MCF 10A (cell line): ENCODE results near the gene ENKUR. TPM values are rescaled to one million over a fixed set of nuclear protein-coding genes. Genes with fewer than 3 reads are reported as not detected.

Source experiments
- BruUV-seq: library from RNA; stranded (reverse); fragments of 400-500 nt; replicated peaks from 2 replicates; lab custom pipeline; 2021; lab: Mats Ljungman, UMichigan
- CTCF ChIA-PET: fragments of 300-600 bp; sonication (Branson Sonifier 250); formaldehyde crosslinking; extraction: SDS; loops from one replicate; lab custom pipeline; 2021; ENCODE audit warnings: antibody characterized with exemption, inconsistent platforms; lab: Yijun Ruan, JAX
- POLR2A ChIA-PET: fragments of 300-600, 350-650 bp; sonication (Branson Sonifier 250); formaldehyde crosslinking; extraction: SDS; loops from one replicate; lab custom pipeline; 2020; ENCODE audit warnings: antibody characterized with exemption, inconsistent platforms; lab: Yijun Ruan, JAX
- DNase-seq: peaks from one replicate; pipeline ENCODE4 v3.0.0-alpha.2; 2018; ENCODE audit not compliant: unreplicated experiment
- H3K27ac Mint-ChIP-seq: one replicate; pipeline ENCODE4 v1.8.0; 2022; ENCODE audit warnings: mild to moderate bottlenecking, low read depth, mixed read lengths; ENCODE audit not compliant: unreplicated experiment
- H3K27me3 Mint-ChIP-seq: one replicate; pipeline ENCODE4 v1.8.0; 2022; ENCODE audit warnings: mixed read lengths; ENCODE audit not compliant: insufficient read depth, unreplicated experiment
- H3K36me3 Mint-ChIP-seq: one replicate; pipeline ENCODE4 v1.8.0; 2022; ENCODE audit warnings: mild to moderate bottlenecking, moderate library complexity, mixed read lengths; ENCODE audit not compliant: insufficient read depth, unreplicated experiment
- H3K4me1 Mint-ChIP-seq: one replicate; pipeline ENCODE4 v1.8.0; 2022; ENCODE audit warnings: mixed read lengths; ENCODE audit not compliant: insufficient read depth, unreplicated experiment
- H3K4me3 Mint-ChIP-seq: one replicate; pipeline ENCODE4 v1.8.0; 2022; ENCODE audit warnings: mild to moderate bottlenecking, moderate library complexity, mixed read lengths; ENCODE audit not compliant: unreplicated experiment
- H3K9me3 Mint-ChIP-seq: one replicate; pipeline ENCODE4 v1.8.0; 2022; ENCODE audit warnings: mixed read lengths; ENCODE audit not compliant: unreplicated experiment
- intact Hi-C: fragments of 100-400 bp; cut with micrococcal nuclease; formaldehyde crosslinking; loops from 2 replicates; pipeline ENCODE4 v1.14.1; 2022
- total RNA-seq: library from RNA; stranded (reverse); gene quantifications from 2 replicates; pipeline ENCODE4 v1.2.3, GENCODE V29; 2022
- TF ChIP-seq, protein P1 (sequence below): fragments of 200-600 bp; IDR thresholded peaks from one replicate; pipeline ENCODE4 v1.8.0; 2022; ENCODE audit warnings: antibody characterized with exemption, mild to moderate bottlenecking; ENCODE audit not compliant: unreplicated experiment

ENKUR gene
- total RNA-seq, 1 experiment from 2014 or later, result 0.33 TPM

DNA sequence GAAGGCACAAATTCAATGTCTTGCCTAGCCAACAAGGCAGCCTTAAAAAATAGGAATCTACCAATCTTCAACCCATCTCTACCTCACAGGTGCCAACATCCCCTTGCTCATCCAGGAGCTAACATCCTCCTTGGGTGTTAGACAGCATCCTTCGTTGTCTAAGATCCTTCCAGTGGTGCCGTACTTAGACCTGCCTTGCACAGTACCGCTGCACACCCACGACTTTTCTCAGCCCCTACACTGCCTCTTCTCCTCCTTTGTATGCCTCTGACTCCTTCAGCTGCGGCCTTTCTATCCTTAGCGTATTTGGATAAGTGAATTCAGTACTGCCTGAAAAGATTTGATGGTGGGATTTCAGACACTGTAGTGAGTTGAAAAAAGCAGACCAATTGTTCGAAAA, 47.6 kb downstream of the ENKUR start:
- intact Hi-C loops, result no loop called here
- CTCF ChIA-PET, result interaction anchor here (0.7 kb wide), 1 partner anchor 23 kb away, joined by 5 read pairs; no protein-coding TSS in a partner anchor
- no peak for DNase-seq
- Mint-ChIP-seq H3K9me3 (no peaks in the 10 kb centered on the region), H3K36me3 (no peaks in the 10 kb centered on the region), H3K27me3 (no peaks in the 10 kb centered on the region), H3K27ac (no peak overlapping the region), H3K4me3 (no peak overlapping the region), H3K4me1 (peaks cover 5% of the 10 kb centered on the region)
- POLR2A ChIA-PET, result no interaction called here
- BruUV-seq, result no TSS peak
- TF ChIP-seq, protein P1, sequence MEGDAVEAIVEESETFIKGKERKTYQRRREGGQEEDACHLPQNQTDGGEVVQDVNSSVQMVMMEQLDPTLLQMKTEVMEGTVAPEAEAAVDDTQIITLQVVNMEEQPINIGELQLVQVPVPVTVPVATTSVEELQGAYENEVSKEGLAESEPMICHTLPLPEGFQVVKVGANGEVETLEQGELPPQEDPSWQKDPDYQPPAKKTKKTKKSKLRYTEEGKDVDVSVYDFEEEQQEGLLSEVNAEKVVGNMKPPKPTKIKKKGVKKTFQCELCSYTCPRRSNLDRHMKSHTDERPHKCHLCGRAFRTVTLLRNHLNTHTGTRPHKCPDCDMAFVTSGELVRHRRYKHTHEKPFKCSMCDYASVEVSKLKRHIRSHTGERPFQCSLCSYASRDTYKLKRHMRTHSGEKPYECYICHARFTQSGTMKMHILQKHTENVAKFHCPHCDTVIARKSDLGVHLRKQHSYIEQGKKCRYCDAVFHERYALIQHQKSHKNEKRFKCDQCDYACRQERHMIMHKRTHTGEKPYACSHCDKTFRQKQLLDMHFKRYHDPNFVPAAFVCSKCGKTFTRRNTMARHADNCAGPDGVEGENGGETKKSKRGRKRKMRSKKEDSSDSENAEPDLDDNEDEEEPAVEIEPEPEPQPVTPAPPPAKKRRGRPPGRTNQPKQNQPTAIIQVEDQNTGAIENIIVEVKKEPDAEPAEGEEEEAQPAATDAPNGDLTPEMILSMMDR, result no peak

DNA sequence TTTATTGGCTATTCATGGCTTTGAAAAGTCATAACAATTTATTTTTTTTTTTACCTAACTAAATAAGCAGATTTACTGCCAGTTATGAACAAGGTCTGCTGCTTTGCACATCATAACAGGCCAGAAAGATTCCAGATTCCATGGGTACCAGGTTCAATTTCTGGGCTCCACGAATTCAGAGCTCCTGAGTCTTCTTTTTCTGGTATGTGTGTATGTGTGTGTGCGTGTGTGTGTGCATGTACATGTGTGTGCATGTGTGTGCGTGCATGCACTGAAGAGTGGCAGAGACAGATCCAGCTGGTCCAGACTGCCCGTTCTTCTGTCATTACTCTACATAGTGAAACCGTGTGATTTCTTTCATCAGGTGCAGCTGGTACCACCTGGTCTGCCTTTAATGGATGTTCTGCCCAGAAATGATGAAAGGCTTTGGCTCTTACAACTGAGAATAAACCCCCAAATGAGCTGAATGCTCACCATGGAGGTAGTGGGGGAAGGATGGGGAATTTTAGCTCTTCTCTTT, 48.9 kb downstream of the ENKUR start:
- BruUV-seq, result no TSS peak
- Mint-ChIP-seq H3K9me3 (no peaks in the 10 kb centered on the region), H3K36me3 (no peaks in the 10 kb centered on the region), H3K4me1 (peaks cover 5% of the 10 kb centered on the region), H3K27ac (no peak overlapping the region), H3K4me3 (no peak overlapping the region), H3K27me3 (no peaks in the 10 kb centered on the region)
- POLR2A ChIA-PET, result no interaction called here
- CTCF ChIA-PET, result interaction anchor here (0.9 kb wide), 1 partner anchor 325 kb away, joined by 3 read pairs; no protein-coding TSS in a partner anchor
- TF ChIP-seq, protein P1, result no peak
- DNase-seq, result no peak
- intact Hi-C loops, result no loop called here

DNA sequence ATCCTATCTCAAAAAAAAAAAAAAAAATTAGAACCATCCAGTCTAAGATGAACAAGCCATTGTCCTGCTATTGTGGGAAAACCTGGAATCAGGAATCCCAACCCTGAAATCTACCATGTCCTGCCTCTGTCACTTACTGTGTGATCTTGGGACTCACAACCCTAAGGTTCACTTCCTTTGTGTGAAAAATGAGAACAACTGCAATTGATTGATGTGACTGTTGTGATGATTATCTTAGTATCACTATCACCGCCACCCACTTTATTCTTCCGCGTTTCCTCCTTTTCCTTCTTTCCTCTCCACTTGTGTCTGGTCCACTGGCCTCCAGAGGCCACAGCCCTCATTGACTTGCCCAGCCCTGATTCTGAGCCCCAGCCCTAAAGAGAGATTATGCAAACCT, 50.9 kb downstream of the ENKUR start:
- Mint-ChIP-seq H3K27me3 (no peaks in the 10 kb centered on the region), H3K4me1 (no peaks in the 10 kb centered on the region), H3K4me3 (no peak overlapping the region), H3K36me3 (no peaks in the 10 kb centered on the region), H3K9me3 (no peaks in the 10 kb centered on the region), H3K27ac (no peak overlapping the region)
- no peak for DNase-seq
- intact Hi-C loops, result no loop called here
- ChIA-PET CTCF (interaction anchor here (0.7 kb wide), 1 partner anchor 238 kb away, joined by 3 read pairs; no protein-coding TSS in a partner anchor), POLR2A (interaction anchor here (0.7 to 1.9 kb wide), 2 partner anchors 242 to 322 kb away, joined by 3 to 6 read pairs; no protein-coding TSS in a partner anchor)
- BruUV-seq, result no TSS peak
- TF ChIP-seq, protein P1, result no peak

DNA sequence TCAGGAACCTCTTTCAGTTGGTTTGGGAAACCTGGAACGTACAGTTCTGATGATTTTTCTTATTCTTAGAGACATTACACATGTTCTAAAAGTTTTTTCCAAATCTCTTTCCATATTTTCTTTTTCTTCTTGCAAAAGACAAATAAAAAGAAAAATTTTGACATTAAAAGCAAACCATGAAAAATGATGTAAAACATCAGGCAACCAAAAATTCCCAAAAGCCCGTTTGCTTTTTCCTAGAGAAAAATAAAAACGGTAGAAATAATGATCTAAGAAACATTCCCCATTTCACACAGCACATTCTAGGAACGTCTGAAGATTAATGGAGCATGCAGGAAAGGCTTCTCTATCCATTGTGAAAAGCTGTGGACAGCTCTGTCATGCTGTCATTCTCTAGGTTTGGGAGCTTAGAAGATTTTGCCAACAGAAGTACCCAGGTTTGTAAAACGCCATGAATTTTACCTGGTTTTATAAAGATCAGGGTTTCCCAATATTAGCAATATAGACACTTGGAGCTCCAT, 52.4 kb downstream of the ENKUR start:
- TF ChIP-seq, protein P1, result no peak
- no peak overlapping the region for H3K4me3 Mint-ChIP-seq
- no peaks in the 10 kb centered on the region for H3K9me3 Mint-ChIP-seq
- DNase-seq, result no peak
- ChIA-PET POLR2A (interaction anchor here (0.6 to 2.7 kb wide), 7 partner anchors 8 to 814 kb away, joined by 3 to 14 read pairs (median 5); no protein-coding TSS in a partner anchor), CTCF (interaction anchor here (0.6 to 1.2 kb wide), 5 partner anchors 10 to 767 kb away, joined by 3 to 7 read pairs (median 3); no protein-coding TSS in a partner anchor)
- no TSS peak for BruUV-seq
- no peaks in the 10 kb centered on the region for H3K27me3 Mint-ChIP-seq
- H3K36me3 Mint-ChIP-seq, result no peaks in the 10 kb centered on the region
- H3K4me1 Mint-ChIP-seq, result peaks cover 9% of the 10 kb centered on the region
- no peak overlapping the region for H3K27ac Mint-ChIP-seq
- intact Hi-C loops, result no loop called here
